DMS 273 (cell line): ENCODE results near the gene NONO.
A peak's percentile ranks its signal among the peaks of the same experiment; 100 is the strongest.
"Not testable (repeated sequence)": the region's sequence is repeated elsewhere in the genome, so short reads cannot be mapped to it uniquely, and the experiment has no call there.

Experiments used
- DNase-seq: peaks from one replicate; lab custom pipeline; 2025; ENCODE audit not compliant: unreplicated experiment; lab: John Stamatoyannopoulos, UW

NONO gene

DNA sequence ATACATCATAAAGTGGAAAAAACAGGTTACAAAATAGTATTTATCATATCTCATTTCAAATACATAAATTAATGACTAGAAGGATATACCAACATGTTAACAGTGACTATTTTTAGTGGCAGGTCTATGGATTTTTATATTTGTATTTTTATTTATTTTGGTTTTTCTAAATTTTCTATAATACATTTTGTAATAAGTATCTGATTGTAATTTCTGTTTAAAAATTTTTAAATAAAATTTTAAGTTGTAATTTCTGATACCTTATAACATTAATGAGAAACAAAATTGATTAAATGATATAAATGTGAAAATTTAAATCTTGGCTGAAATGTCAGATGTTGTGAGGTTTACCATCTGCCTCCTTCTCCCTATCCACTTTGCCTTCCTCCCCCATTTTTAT, 2.5 kb downstream of the NONO start:
- no peak for DNase-seq

- no peak for DNase-seq
Measured at GRCh38 chrX:71291381-71291780, 7.9 kb downstream of the NONO start.

DNA sequence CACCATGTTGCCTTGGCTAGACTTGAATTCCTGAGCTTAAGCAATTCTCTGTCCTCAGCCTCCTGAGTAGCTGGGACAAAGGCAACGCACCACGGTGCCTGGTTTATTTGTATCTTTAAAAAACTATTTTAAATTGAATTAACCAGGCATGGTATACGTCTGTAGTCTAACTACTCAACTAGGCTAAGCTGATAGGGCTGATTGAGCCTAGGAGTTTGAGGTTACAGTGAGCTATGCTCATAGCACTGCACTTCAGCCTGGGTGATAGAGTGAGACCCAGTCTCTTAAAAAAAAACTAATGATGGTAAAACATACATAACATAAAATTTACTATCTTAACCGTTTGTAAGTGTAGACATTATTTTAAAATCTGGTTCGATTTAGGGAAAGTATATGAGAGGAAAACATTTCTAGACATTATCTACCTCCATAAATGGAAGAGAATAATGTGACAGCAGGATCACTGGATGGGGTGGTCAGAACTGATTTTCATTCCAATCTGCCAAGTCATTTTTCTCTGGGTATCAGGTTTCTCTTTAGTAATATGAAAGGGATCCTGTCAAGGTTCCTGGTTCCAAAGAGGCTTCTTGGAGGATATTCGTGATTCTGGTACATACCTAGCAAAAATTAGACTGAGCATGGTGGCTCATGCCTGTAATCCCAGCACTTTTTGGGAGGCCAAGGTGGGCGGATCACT, 9.4 kb downstream of the NONO start:
- no peak for DNase-seq

DNA sequence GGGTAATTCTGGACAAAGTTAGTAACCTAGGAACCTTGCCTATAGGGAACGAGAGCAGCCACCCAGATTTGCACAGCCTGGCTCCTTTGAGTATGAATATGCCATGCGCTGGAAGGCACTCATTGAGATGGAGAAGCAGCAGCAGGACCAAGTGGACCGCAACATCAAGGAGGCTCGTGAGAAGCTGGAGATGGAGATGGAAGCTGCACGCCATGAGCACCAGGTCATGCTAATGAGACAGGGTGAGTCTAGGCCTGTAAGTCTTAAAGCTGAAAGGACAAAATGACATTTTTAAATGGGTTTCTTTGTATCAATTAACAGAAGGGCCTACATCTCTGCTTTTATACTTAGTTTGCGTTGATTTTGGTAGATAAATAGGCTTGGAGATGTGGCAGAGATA, 13.4 kb downstream of the NONO start:
- no peak for DNase-seq

GRCh38 chrX:71298119-71298518, 14.7 kb downstream of the NONO start:
- no peak for DNase-seq

DNA sequence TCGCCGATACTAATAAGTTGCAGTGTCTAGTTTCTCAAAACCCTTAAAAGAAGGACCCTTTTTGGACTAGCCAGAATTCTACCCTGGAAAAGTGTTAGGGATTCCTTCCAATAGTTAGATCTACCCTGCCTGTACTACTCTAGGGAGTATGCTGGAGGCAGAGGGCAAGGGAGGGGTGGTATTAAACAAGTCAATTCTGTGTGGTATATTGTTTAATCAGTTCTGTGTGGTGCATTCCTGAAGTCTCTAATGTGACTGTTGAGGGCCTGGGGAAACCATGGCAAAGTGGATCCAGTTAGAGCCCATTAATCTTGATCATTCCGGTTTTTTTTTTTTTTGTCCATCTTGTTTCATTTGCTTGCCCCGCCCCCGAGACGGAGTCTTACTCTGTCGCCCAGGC, 16.6 kb downstream of the NONO start:
- DNase-seq, result not testable (repeated sequence)

DNA sequence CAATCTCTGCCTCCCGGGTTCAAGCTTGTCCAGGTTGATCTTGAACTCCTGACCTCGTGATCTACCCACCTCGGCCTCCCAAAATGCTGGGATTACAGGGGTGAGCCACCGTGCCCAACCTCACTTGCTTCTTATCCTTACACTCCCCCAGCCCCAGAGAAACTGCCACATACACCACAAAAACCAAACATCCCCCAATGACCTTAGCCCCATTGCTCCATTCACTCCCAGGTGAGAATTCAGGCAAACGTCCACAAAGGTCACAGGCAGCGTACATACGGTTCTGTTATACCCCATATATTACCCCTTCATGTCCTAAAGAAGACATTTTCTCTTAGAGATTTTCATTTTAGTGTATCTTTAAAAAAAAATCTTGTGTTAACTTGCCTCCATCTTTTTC, 17.1 kb downstream of the NONO start:
- DNase-seq, result not testable (repeated sequence)

GRCh38 chrX:71301195-71301924, 17.9 kb downstream of the NONO start, which contains the start of gene ITGB1BP2:
ITGB1BP2 (plus strand) TSS chrX:71301750; CDS start chrX:71301807, 57 bp downstream.
- DNase-seq, result peak; percentile 86

- DNase-seq, result no peak
Measured at GRCh38 chrX:71302461-71303213, 19.2 kb downstream of the NONO start.

DNA sequence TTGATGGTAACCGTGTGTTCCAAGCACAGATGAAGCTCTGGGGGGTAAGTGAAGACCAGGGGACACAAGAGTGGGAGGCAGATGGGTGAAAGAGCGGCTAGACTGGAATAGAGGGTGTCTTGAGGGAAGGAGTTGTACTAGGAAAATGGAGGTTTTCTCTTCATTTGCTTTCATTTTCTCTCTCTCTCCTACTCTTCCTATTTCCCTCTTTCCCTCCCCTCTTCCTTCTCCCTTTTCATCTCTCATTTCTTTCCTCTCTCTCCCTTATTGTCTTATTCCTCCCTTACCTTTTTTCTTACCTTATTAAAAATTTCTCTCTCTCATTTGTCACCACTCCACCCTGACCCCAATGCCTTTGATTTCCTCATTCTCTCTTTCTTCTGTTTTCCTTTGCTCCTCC, 21.1 kb downstream of the NONO start:
- no peak for DNase-seq

DNA sequence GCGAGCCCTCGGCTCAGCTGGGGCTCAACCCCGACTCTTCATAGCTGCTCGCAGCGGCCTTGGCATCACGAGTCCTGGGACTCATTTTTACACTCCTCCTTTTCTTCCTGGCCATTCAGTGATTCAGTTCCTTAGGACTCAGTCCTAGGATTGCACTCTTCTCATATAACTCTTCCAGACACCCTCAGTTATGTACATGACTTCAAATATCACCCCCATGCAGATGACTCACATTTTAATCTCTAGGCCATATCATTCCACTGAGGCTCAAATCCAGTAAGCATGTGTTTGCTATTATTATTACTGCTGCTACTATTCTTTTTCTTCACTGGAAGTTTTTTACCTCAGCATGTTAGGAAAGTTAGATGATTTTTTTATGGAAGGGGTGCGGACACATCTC, 32.5 kb downstream of the NONO start:
- DNase-seq, result no peak

GRCh38 chrX:71316959-71317358, 33.5 kb downstream of the NONO start:
- not testable (repeated sequence) for DNase-seq

DNA sequence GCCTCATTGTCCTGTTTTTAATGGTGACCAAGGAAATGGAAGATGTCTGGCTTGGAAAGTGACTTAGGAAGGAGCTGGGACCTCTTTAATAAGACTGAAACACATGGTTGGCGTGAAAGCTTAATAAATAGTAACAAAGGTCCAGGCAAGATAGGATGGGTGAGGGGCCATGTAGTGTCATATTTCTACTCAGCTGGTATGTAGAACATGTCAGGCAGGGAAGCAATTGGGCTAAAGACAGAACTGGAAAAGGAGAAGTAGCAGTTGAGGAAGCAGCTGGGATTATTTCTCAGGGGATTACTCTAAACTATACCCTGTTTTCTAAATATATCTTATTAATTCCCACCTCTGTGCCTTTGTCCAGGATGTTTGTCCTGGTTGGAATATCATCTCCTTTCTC, 36.7 kb downstream of the NONO start:
- DNase-seq, result no peak

DNA sequence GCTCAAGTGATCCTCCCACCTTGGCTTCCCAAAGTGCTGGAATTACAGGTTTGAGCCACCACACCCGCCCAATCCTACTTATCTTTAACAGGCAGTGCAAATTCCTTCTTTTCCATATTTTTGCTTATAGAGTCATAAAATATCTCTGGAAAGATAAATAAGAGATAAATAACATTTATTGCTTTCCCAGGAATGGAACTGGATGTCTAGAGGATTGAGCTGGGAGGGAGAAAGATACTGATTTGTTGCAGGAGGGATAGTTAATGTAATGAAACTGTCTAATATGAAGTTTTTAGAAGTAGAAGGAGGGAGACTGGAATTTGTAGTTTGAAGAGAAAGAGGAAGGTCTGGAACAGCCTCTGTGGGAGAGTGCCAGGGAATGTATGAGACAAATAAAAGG, 38.3 kb downstream of the NONO start:
- DNase-seq, result no peak

DNA sequence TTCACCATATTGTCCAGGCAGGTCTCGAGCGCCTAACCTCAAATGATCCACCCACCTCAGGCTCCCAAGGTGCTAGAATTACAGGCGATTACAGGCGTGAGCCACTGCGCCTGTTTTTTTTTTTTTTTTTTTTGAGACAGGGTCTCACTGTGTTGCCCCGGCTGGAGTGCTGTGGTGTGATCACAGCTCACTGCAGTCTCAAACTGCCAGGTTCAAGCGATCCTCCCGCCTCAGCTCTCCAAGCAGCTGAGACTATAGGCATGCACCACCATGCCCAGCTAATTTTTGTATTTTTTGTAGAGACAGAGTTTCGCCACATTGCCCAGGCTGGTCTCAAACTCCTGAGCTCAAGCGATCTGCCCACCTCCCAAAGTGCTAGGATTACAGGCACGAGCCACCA, 41.0 kb downstream of the NONO start:
- DNase-seq, result not testable (repeated sequence)

GRCh38 chrX:71326394-71326793, 43.0 kb downstream of the NONO start:
- DNase-seq, result no peak

- DNase-seq, result not testable (repeated sequence)
Measured at GRCh38 chrX:71349151-71349665, 65.8 kb downstream of the NONO start.

- not testable (repeated sequence) for DNase-seq
Measured at GRCh38 chrX:71349867-71350266, 66.4 kb downstream of the NONO start.
